Ovary (tissue), 9 donors: ENCODE results near the gene PAQR8. TPM values are rescaled to one million over a fixed set of nuclear protein-coding genes. Genes with fewer than 3 reads are reported as not detected.

ENCODE experiments used
- DNase-seq, 5 donors: peaks; one replicate each; pipeline ENCODE4 v3.0.0-alpha.2; 2019 to 2020
- H3K27ac ChIP-seq, 2 donors: fragments of 200-600 bp; one replicate each; pipeline versions ENCODE4 v1.5.1 to v1.8.0; 2019 to 2022
- H3K27me3 ChIP-seq: fragments of 200-600 bp; one replicate; pipeline ENCODE4 v1.8.0; 2022
- H3K36me3 ChIP-seq: fragments of 200-600 bp; sonication (generic); one replicate; pipeline ENCODE4 v1.5.1; 2019
- H3K4me1 ChIP-seq: one replicate; pipeline ENCODE4 v1.8.1; 2013; ENCODE audit warnings: mild to moderate bottlenecking, moderate library complexity; ENCODE audit not compliant: insufficient read depth
- H3K4me3 ChIP-seq: fragments of 200-600 bp; sonication (generic); one replicate; pipeline ENCODE4 v1.5.1; 2017
- H3K9me3 ChIP-seq, 2 donors: fragments of 200-600 bp in 1 of 2; sonication (generic) in 1 of 2; one replicate each; pipeline versions ENCODE4 v1.5.1 to v1.8.1; 2013 to 2019; ENCODE audit warnings: mild to moderate bottlenecking in 1 of 2, moderate library complexity in 1 of 2
- CTCF ChIP-seq, 3 donors: fragments of 450-650 bp in 2 of 3; fragments of 200-600 bp in 1 of 3; IDR thresholded peaks; one replicate each; pipeline versions ENCODE4 v1.5.1 to v1.8.0; 2016 to 2022; ENCODE audit warnings: antibody characterized with exemption in 3 of 3, mild to moderate bottlenecking in 1 of 3
- EP300 ChIP-seq: sonication (generic); formaldehyde crosslinking; IDR thresholded peaks from one replicate; pipeline ENCODE4 v1.6.1; 2017; ENCODE audit warnings: antibody characterized with exemption
- POLR2A ChIP-seq: fragments of 450-650 bp; IDR thresholded peaks from one replicate; pipeline ENCODE4 v1.6.1; 2017; ENCODE audit warnings: antibody characterized with exemption, mild to moderate bottlenecking, moderate library complexity
- WGBS, 3 donors: extraction: QIAGEN DNeasy Blood & Tissue Kit in 1 of 3; methylation state at CpG; one replicate each; pipeline versions ENCODE4 v1.1.5 to v1.1.7; 2013 to 2017; 5-methylcytosine and 5-hydroxymethylcytosine counted together
- intact Hi-C, 4 donors: fragments of 100-400 bp; cut with DNase I; formaldehyde crosslinking; loops; one replicate each; pipeline versions ENCODE4 v1.11.0 to v1.15.1; 2022 to 2023
- polyA plus RNA-seq, 2 donors: library from polyadenylated mRNA; stranded (reverse); fragments of 200-250 nt in 1 of 2; fragments of 350-450 nt in 1 of 2; fragmentation: Illumina TruSeq in 1 of 2; extraction: RNeasy Lipid Tissue Mini Kit (QIAGEN cat#74804) in 1 of 2; gene quantifications; one replicate each; pipeline ENCODE4 v1.2.3, GENCODE V29; 2013 to 2014
- total RNA-seq, 7 donors: library from RNA; depleted of rRNA in 2 of 7; stranded (reverse); fragments of >200 nt in 2 of 7; fragmentation: NEBNext Ultra II Directional in 3 of 7; extraction: Animal tissue kit (Norgen Biotek cat#: 25700) in 3 of 7; gene quantifications; one replicate each; pipeline versions ENCODE4 v1.1.0 to v1.2.4, GENCODE V29; 2016 to 2023
- donor health status: DM: no; HTN: no; CAD: no; lungs with moderate emphysema.
- donor health status: DM: no; HTN: no; CAD: no.
- donor health status: Bipolar disorder and iron deficiency.
- donor health status: DM: yes; HTN: yes; CAD: no.
- donor health status: DM: no; HTN: no; CAD: no.
- donor health status: DM: yes; HTN: yes; CAD: no.

Gene PAQR8
- total and polyA plus RNA-seq, 9 donors: 13.2 to 33.6 (median 24.0) TPM

GRCh38 chr6:52388790-52389189 lies 26.8 kb downstream of the PAQR8 start:
- intact Hi-C loops: no loop called here
- DNase-seq: no peak
- H3K27me3 ChIP-seq: no peaks in the 10 kb centered on the region
- no peak overlapping the region for H3K27ac ChIP-seq
- H3K4me3 ChIP-seq: no peak overlapping the region
- TF ChIP-seq POLR2A (no peak), CTCF (IDR thresholded peaks at IDR 0.05) (no peak), EP300 (no peak)
- H3K36me3 ChIP-seq: no peaks in the 10 kb centered on the region
- H3K9me3 ChIP-seq: no peaks in the 10 kb centered on the region
- 73 to 87% (median 80%) methylated on average over 4 of the region's 4 CpGs for WGBS, 3 donors
- H3K4me1 ChIP-seq: no peaks in the 10 kb centered on the region

- H3K36me3 ChIP-seq: no peaks in the 10 kb centered on the region
- H3K4me3 ChIP-seq: no peak overlapping the region
- H3K27me3 ChIP-seq: no peaks in the 10 kb centered on the region
- DNase-seq: no peak
- no peaks in the 10 kb centered on the region for H3K9me3 ChIP-seq
- no peaks in the 10 kb centered on the region for H3K4me1 ChIP-seq
- H3K27ac ChIP-seq: no peak overlapping the region
- WGBS, 3 donors: 85 to 90% (median 89%) methylated on average over 1 of the region's 1 CpG
- intact Hi-C loops: no loop called here
- TF ChIP-seq EP300: no peak
- TF ChIP-seq POLR2A: no peak
- no peak for TF ChIP-seq CTCF (IDR thresholded peaks at IDR 0.05)
These were observed 27.3 kb downstream of the PAQR8 start for GRCh38 chr6:52389264-52389625.

GRCh38 chr6:52389626-52390360 lies 27.8 kb downstream of the PAQR8 start:
- intact Hi-C loops: loop anchor here in 1 of 4 donors (10.0 kb wide), 1 partner anchor 105 kb away; the partner anchor contains the start of gene MCM3
- DNase-seq: peak in 1 of 5 donors; percentile 27
- Histone ChIP-seq H3K27ac (no peak overlapping the region), H3K4me3 (no peak overlapping the region), H3K27me3 (no peaks in the 10 kb centered on the region), H3K4me1 (no peaks in the 10 kb centered on the region), H3K9me3 (no peaks in the 10 kb centered on the region), H3K36me3 (no peaks in the 10 kb centered on the region)
- TF ChIP-seq EP300 (no peak), CTCF (IDR thresholded peaks at IDR 0.05) (no peak), POLR2A (no peak)
- 32 to 38% (median 35%) methylated on average over 8 of the region's 8 CpGs for WGBS, 3 donors

GRCh38 chr6:52390361-52390727 lies 28.4 kb downstream of the PAQR8 start:
- no peak for TF ChIP-seq EP300
- no peak for TF ChIP-seq POLR2A
- no peak for TF ChIP-seq CTCF (IDR thresholded peaks at IDR 0.05)
- H3K27me3 ChIP-seq: no peaks in the 10 kb centered on the region
- intact Hi-C loops: loop anchor here in 1 of 4 donors (10.0 kb wide), 1 partner anchor 106 kb away; the partner anchor contains the start of gene MCM3
- DNase-seq: no peak
- no peak overlapping the region for H3K4me3 ChIP-seq
- no peaks in the 10 kb centered on the region for H3K9me3 ChIP-seq
- no peaks in the 10 kb centered on the region for H3K36me3 ChIP-seq
- H3K4me1 ChIP-seq: no peaks in the 10 kb centered on the region
- WGBS, 3 donors: 56 to 67% (median 67%) methylated on average over 4 of the region's 4 CpGs
- H3K27ac ChIP-seq: no peak overlapping the region
